ENCODE data around the gene HS3ST3A1. TPM values are rescaled to one million over a fixed set of nuclear protein-coding genes. Genes with fewer than 3 reads are reported as not detected.
A peak's percentile ranks its signal among the peaks of the same experiment; 100 is the strongest.

Gene HS3ST3A1
- total RNA-seq, 1 donor from 2014 or later: 0.16 TPM

DNA sequence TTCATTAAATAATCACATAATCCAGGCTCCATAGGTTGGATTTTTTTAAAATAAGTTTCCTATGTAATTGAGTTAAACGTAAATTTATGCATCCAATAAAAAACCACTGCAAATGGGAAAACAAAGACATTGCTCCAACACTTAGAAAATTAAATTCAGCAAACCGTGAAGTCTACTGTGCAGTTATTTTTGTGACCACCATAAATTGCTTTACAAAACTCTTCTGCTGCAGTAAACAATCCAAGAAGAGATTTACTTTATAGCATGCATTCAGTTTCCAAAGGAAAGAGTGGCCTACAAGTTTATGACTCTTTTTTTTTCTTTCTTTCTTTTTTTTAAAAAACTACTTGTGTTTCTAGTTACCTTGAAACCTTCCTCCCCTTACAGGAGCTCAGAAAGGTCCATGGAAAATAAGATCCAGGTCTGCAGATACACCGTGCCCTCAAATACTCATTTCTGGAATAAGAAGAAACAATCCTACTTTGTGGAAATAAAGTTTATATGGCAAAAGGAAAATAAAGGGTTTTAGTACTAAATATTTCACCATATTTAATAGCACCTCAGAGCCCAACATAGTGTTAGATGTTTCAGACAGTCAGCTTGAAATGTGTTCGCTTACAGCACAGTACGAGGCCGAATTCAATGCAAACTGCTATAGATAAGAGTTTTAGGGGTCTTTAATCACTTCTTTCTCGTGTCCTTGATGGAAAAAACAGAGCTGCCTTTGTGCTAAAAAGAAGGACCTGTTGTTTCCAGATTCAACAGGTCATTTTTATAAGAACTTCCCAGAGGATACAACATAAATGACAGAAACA lies 3.2 kb downstream of the HS3ST3A1 start:
- DNase-seq: no peak

DNA sequence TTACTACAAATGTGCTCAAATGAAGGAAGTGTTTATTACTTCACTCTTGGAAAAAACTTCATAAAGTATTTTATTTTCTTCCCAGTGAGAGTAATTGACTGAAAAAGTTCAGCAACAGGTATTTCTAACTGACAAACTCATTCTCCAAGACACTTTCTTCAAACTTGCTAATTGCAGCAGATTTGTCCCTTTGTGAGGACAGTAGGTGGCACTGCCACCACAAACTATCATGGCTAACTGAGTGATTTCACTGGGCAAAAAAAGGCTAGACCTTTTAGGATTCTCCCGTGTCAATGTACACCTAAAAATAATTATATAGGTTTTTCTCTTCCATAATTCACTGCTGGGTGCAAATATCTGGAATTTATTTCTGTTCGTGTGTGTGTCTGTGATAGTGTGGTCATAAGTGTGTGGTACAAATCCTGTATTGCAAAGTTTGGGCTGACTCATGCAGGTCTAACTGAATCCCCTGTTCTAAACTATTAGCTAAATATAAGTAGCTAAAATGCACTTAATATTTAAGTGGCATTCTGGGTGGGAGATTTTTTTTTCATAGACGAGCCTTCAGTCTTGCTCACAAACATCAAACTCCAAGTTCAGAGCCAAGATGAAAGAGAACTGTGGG lies 3.9 kb downstream of the HS3ST3A1 start:
- no peak for DNase-seq

DNA sequence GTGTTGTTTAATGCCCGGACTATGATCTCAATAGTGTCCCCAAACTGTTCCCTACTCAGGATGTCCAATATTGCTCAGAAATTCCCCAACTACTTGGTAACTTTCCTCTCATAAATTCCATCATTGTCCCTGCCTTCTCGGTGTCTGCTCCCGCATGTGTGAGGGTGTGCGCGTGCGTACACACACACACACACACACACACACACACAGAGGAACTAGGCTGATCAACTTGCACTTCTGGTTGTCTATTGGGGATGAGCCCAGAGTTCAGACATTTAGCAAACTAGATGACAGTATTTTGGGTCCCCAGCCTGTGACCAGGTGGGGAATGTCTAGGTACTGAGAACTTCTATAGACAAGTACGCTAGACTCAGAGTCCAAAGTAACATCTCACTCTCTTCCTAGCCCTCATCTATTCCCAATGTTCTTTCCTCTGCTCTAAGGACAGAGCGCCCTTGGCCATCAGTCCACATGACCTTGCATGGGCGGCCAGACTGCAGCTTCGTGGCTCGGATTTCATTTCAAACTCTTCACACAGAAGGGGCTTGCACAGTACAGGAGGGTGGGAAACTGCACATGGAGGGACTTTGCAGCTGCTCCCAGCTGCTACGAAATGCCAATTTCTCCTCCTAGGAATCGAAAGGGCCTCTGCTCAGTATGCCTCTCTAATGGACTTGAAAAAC lies 5.3 kb downstream of the HS3ST3A1 start:
- DNase-seq: no peak

DNA sequence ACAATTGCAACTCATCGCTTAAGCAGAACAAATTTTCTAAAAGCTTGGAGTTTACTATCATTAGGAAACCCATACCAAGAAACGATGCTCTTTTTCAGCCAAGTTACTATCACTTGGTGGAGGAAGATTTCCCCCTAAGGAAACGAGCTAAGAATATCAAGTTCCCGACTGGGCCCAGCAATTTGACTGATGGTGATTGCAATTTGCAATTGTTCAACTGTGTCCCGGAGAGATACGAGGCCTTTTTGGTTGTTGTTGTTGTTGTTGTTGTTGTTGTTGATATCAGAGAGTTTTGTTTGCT lies 6.2 kb downstream of the HS3ST3A1 start:
- DNase-seq: no peak

DNA sequence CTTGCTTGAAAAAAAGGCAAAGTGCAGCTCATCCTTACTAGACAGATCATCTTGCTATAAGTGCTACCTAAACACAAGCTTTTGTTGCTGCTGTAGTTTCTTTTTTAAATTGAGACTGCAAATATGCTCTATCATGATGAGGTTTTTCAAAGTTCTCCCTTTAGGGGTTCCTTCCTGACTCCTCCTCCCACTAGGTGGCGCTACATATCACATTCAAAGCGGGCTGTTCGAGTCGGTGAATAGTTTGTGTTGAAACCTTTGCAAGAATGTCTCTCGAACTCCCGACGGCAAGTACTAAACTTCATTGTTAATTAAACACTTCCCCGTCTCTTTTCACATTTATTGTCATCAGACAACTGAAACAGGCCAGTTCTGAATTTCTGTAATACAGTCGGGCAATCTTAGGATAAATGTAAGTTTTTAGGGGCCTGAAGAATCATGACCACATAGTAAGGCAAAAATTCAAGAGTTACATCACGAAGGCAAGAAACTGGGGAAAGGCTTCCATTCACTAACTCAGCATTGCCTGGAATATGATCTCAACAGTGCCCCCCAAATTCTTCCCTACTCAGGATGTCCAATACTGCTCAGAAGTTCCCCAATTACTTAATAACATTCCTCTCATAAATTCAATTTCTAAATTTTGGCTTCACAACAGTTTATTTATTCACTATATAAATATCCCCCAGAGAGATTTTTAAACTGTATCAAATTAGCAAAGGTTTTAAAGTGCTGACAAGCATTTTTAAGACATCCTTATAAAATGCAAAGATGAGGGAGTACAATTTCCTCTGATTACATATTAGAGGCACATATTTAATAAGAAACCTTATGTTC lies 6.7 kb downstream of the HS3ST3A1 start:
- DNase-seq: peak; percentile 45

DNA sequence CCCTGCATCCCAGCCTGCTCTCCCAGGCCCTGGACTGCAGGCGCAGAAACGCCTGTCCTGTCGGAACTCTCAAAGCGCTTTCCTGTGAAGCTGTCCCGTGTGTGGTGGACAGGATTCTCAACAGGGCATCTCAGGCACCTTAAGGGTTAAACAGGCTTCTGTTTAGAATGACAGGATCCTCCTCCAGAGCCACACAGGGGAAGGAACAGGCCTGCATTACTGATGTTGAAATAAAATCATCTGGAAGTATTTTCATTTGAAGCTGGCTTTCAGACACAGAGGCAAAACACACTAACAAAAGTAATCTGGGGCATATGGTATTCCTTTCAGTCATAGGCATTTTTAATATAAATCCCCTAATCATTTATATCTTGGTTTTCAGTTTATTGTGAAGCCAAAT lies 7.4 kb downstream of the HS3ST3A1 start:
- no peak for DNase-seq

DNA sequence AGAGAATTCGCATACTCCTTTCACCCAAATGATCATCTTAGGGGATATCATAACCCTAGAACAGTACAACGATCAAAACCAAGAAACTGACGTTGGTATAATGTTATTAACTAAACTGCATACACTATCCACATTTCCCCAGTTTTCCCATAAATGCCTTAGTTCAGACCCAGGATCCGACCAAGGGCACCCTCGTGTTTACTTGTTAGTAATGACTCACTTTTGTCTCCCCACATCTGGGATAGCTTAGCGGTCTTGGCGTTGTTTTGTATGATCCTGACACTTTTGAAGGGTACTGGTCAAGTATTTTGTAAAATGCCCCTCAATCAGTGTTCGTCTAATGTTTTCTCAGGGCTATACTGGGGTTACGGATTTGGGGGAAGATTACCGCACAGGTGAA lies 8.0 kb downstream of the HS3ST3A1 start:
- DNase-seq: no peak

DNA sequence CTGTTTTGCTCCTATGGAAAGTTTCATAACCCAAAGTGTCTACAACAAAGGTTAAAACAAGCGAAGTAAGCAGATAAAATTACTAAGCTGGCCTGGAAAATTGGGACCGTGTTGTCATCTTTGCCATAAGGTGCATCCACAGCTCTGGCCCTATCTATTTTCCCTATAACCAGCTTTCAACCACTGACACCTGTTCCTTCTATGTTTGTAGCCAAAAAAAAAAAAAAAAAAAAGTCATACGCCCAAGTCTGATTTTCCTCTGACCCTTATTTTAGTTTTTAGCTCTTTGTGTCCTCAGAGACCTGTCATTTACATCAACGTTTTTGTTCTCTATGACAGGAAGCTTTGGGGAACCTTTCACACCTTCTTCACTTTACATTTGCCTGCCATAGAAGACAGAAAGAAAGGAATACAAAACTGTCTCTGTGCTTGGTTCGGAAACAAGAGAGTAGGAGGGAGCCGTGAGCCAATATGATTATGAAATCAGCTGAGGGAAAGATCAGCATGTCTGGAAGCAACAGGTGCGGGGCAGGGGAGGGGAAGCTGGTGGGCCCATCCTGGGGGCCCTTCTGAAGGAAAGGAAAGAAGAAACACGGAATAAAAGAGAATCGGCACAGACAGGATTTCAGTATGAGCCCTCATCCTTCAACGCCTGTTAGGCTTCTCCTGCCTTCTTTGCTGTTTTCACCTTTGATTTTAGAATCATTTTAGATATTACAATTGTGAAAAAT lies 8.5 kb downstream of the HS3ST3A1 start:
- DNase-seq: no peak

DNA sequence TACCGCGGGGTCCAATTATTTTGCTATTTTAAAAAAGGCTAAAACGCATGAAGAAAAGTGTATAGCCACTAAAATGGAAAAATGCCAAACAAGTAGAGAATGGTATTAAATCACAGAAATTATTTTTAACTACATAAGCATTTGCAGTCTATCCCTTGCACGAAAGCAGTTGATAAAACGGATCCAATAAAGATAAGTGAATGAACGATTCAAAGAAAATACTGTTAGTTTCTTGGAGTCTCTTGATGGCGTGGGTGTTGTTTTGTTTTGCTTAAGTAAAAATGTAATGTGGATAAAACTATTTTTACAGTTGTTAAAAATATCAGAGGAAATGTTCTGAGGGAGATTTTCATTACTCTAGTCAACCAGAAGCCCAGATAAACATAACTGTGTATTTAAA lies 9.3 kb downstream of the HS3ST3A1 start:
- no peak for DNase-seq

DNA sequence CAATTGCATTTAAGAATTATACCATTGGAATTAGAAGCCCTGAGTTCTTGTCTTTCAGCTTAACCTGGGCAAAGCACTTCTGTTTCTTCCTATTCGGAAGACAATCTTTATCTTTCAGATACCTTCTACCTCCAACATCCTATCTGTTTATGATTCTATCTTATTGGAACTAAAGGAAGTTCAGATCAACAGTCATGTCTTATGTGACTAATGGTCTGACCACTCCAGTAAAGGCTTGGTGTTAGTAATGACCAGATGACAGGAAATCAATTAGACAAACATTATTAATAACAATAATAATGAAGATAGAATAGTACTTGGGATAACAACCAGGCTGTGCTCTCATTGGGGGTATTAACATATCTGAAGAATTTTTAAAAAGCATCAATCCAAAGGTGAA lies 11.3 kb downstream of the HS3ST3A1 start:
- DNase-seq: no peak

DNA sequence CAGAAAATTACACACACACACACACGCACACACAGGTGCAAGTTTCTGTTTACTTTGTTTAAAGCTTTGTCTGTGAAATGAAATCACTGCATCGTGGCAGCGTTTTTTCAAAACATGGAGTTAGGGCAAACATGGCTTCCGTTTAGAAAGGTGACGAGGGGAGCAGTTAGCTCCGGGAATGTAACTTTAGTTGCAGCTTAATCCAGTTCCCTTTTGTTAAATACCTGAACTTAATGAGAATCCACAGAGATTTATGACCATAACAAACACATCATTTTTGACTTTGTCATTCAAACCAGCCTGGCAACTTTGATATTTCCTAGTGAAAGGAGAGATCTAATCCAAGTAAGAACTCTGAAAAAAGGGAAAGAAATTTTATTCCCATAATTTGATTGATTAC lies 12.1 kb downstream of the HS3ST3A1 start:
- DNase-seq: no peak

DNA sequence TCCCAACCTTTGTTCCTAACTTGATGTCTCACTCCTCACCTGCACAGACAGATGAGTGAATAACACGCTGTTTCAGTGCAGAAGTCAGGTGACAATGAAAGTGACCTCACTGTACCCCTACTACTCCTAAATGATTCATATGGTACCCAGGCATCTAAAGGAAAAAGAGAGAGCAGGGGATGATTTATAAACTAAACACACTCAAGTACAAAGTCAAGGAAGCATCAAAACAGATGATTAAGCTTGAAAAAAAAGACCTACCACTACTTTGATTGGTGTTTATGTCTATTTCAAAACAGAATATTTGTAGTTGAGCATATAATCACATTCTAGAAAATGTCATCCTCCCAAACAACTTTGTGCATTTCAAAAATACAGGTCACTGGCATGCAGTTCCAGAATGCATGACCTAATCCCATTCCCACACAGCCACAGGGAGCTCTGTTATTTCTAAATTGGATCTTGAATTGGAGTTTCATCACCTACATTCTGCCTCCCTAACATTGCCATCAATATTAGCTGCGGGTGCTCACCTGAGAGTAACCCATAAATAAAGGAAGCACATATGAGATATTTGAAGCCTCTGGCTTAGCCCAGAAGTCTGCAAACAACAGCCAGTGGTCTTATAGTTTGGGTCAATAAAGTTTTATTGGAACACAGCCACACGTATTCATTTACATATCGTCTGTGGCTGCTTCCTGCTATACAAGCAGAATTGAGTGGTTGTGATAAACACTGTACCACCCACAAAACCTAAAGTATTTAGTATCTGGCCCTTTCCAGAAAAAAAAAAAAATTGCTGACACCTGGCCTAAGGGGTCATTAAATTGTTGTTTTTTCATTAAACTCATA lies 14.0 kb downstream of the HS3ST3A1 start:
- DNase-seq: no peak

DNA sequence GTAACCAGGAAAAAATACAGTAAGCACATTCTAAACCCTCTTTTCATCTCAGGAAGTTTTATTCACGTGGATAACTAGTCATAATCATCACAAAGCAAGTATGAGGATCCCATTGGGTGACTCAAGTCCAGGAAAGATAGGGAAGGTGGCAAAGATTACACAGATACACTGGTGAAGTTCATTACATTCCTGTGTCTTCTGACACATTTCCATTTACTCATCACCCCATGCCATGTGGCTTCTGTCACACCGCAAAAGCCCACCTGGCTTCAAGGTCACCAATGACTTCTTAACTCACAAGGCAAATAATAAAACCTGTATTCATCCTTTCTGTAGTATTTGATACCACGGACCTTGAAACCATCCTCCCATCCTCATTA lies 17.0 kb downstream of the HS3ST3A1 start:
- no peak for DNase-seq

DNA sequence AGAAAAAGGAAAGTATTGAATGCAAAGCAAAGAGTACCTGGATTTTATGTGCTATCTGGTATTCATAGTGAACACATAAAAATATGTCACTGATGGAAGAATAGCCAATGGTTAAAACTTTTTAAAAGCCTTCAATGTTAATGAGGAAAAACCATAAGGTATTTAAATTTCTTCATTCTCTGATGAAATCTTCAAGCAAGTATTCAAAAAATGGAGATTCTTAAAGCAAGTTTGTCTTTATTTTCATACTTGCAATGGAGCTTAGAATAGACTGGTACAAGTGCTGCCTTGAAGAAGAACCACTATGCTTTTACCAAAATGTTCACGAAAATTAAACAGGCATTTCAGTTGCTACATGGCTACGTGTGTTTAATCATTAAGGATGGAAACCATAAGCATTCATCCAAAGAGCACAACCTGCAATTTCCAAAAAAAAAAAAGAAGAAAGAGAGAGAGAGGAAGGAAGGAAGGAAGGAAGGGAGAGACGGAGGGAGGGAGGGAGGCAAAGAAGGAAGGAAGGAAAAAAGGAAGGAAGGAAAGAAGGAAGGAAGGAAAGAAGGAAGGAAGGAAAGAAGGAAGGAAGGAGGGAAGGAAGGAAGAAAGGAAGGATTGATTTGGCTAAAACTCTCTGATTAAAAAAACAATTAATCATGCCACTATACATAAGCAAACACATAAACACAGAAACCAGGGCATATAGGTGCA lies 17.6 kb downstream of the HS3ST3A1 start:
- no peak for DNase-seq

DNA sequence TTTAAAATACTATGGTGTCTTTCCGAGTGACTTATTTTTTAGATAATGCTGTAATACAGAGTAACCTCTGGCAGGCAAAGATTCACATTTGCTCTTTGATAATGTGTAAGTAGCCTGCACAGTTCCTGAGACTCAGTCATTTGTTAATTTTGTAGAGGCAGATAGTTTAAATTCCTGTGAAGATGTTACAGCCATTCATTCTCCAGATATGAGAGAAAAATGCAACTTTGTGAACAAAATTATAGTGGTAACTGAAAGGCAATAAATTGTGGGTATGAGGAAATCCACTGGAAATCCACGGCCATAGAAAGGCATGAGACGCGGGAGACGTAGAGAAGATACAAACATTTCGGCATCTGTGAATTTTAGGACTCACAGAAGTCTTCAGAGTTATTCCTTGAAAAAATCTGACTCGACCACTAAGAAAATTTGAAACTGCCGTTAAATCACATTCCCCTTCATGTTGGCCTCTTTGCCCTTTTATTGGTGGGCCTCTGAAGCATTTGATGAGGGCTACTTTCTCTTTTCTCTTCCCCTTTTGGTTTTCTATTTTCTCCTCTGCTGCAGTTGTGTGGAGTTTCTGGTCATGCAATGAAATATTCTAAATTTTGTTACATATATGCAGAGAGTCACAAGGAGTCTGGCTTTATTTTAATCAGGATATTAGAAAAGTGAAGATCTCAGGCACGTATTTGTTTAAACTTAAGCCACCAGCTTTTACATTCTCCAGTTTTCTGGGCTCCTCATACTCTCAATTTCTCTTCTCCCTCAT lies 18.8 kb downstream of the HS3ST3A1 start:
- no peak for DNase-seq

DNA sequence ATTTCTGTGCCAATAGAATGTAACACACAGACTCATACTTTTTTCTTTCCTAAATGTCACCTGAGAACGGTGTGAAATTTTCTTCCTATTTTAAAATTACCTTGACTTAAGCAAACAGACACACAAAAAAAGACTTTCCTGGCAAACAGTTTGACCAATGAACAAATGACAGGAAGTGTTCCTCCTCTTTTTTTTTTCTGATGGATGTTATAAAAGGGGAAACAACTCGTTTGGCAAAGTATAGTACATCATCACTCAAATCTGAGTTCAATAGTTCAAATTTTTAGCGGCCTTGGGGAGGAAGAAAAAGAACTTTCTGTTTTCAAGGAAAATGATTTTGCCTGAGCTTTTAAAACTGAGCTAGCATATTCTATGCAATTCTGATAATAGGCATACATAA lies 19.8 kb downstream of the HS3ST3A1 start:
- DNase-seq: no peak

DNA sequence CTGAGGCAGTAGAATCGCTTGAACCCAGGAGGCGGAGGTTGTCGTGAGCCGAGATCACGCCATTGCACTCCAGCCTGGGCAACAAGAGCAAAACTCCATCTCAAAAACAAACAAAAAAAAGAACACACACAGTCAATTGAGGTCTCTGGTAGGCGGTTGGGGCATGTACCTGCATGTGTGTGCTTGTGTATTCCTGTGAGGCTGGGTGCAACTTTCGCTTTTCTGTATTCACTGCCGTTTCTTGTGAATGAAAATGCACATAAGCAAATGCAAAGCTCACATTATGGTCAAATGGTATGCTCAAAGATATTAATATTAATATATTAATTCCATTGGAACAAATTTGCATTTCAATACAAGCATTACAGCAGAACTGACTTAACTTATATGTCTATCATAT lies 20.9 kb downstream of the HS3ST3A1 start:
- DNase-seq: no peak

DNA sequence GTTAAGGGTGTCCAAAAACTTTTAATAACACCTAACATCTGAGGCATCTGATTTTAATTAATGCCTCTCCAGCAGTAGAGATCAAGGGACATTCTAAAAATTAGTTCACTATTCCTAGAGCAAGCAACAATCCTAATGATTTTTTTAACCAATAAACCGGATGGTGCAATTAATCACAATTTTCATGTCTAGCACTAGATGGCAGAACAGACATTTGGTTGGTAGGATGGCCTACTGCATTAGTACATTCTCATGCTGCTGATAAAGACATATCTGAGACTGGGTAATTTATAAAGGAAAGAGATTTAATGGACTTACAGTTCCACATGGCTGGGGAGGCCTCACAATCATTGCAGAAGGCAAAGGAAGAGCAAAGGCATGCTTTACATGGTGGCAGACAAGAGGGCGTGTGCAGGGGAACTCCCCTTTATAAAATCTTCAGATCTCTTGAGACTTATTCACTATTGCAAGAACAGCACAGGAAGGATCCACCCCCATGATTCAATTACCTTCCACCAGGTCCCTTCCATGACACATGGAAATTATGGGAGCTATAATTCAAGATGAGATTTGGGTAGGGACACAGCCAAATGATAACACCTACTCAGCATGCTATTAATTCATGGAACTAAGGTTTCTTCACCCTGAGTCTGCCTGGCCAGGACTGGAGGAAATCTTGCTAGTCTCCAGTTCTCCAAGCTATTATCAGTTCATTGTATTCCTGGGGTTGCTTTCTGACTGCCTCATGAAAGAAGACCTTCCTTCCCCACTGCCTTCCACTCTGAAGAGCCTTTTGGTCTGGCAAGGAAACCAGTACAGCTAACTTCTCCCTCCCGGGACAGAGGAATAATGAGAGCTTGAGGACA lies 24.8 kb downstream of the HS3ST3A1 start:
- DNase-seq: no peak

DNA sequence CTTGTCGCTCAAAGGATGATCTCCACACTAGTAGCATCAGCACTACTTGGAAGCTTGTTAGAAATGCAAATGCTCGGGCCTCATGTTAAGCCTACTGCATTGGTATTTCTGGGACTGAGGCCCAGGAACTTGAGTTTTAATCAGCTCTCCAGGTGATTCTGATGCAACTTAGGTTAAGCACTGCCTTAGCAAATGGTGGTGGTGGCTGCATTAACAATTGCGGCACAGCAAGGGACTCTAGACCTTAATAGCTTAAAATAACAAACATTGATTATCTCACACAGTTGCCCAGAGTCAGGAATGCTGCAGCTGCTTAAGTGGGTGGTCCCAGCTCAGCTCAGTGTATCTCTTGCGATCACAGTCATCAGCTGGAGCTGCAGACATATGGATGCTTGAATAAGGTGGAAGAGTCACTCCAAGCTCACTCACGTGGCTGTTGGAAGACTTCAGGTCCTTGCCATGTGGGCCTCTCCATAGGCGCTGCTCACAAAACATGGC lies 25.8 kb downstream of the HS3ST3A1 start:
- DNase-seq: no peak
